Measurements from ENCODE around the gene SPATC1L. TPM values are rescaled to one million over a fixed set of nuclear protein-coding genes. Genes with fewer than 3 reads are reported as not detected.

SPATC1L gene
- total and polyA plus RNA-seq, 2 of the 8 experiments (the other 6 are each of a cell fraction or from before 2014, with no cell fraction given): 24.9 to 50.0 TPM

- TF ChIP-seq POU5F1 (IDR thresholded peaks at IDR 0.05; ENCODE audit: low read depth, low read length): no peak
- TF ChIP-seq CTBP2 (IDR thresholded peaks at IDR 0.05; ENCODE audit: borderline replicate concordance, insufficient read depth, insufficient read length, low read length): no peak
- TF ChIP-seq SIX5 (IDR thresholded peaks at IDR 0.05; ENCODE audit: low read depth, low read length): no peak
These were observed 10.7 kb downstream of the SPATC1L start (continued) for GRCh38 chr21:46173573-46173972.
